ENCODE data around the gene AGTPBP1.
"Not testable (repeated sequence)": the region's sequence is repeated elsewhere in the genome, so short reads cannot be mapped to it uniquely, and the experiment has no call there.

AGTPBP1 gene

DNA sequence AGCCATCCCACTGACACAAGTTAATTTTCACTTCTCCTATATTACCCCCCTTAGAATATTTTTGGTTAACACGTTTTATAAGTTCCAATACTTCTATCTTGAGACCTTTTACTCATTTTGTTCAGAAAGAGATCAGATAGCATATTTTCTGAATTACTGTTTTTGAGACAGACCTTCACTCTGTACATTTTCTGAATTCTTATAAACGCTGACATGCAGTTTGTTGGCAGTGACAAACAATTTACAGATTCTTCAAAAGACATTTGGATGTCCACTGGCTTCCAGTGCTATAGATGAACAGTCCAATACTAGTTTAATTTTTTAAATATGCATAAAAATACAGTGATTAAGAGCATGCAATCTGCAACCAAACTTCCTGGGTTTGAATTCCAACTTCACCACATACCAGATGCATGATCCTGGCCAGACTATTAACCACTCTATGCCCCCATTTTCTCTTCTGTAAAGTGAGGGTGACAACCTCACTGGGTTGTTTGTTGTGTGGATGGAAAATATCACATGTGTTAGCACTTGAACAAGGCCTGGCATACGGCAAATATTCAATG is 142.1 kb downstream of the AGTPBP1 start:
- Histone ChIP-seq H3K36me3 (ENCODE audit: control insufficient read depth in 2 of 2, insufficient read depth in 2 of 2, low read length in 2 of 2) (peaks cover 0 to 6% of the 10 kb centered on the region in 2 donors), H3K4me1 (ENCODE audit: control insufficient read depth, insufficient read depth, low read length) (no peaks in the 10 kb centered on the region), H3K9ac (ENCODE audit: low read length in 2 of 2) (no peak overlapping the region), H3K9me3 (ENCODE audit: control insufficient read depth in 2 of 2, low read length in 2 of 2) (no peaks in the 10 kb centered on the region), H3K27me3 (ENCODE audit: control insufficient read depth in 1 of 2, insufficient read depth in 2 of 2, low read length in 2 of 2) (no peaks in the 10 kb centered on the region), H3K27ac (ENCODE audit: low read length) (no peak overlapping the region), H3K4me3 (ENCODE audit: low read length in 2 of 2) (no peak overlapping the region)

DNA sequence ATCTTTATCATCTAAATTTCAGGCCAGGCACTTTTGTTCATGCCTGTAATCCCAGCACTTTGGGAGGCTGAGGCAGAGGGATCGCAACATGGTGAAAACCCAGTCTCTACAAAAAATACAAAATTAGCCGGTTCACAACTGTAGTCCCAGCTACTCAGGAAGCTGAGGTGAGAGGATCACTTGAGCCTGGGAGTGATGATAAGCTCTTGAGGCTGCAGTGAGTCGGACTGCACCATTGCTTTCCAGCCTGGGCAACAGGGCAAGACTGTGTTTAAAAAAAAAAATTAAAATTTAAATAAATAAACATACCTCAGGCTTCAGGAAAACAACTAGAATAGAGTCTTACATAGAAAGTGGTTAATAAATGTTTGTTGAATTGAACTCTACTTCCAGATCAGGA is 147.4 kb downstream of the AGTPBP1 start:
- no peak overlapping the region for H3K27ac ChIP-seq (ENCODE audit: low read length)
- H3K4me1 ChIP-seq (ENCODE audit: control insufficient read depth, insufficient read depth, low read length): no peaks in the 10 kb centered on the region
- no peaks in the 10 kb centered on the region for H3K9me3 ChIP-seq (ENCODE audit: control insufficient read depth in 2 of 2, low read length in 2 of 2)
- no peaks in the 10 kb centered on the region for H3K36me3 ChIP-seq (ENCODE audit: control insufficient read depth in 2 of 2, insufficient read depth in 2 of 2, low read length in 2 of 2)
- H3K4me3 ChIP-seq (ENCODE audit: low read length in 2 of 2): no peak overlapping the region
- H3K9ac ChIP-seq (ENCODE audit: low read length in 2 of 2): no peak overlapping the region
- no peaks in the 10 kb centered on the region for H3K27me3 ChIP-seq (ENCODE audit: control insufficient read depth in 1 of 2, insufficient read depth in 2 of 2, low read length in 2 of 2)

GRCh38 chr9:85586684-85587083 is 155.1 kb downstream of the AGTPBP1 start:
- Histone ChIP-seq H3K27me3 (ENCODE audit: control insufficient read depth in 1 of 2, insufficient read depth in 2 of 2, low read length in 2 of 2) (no peaks in the 10 kb centered on the region), H3K4me3 (ENCODE audit: low read length in 2 of 2) (no peak overlapping the region), H3K27ac (ENCODE audit: low read length) (no peak overlapping the region), H3K9me3 (ENCODE audit: control insufficient read depth in 2 of 2, low read length in 2 of 2) (no peaks in the 10 kb centered on the region), H3K9ac (ENCODE audit: low read length in 2 of 2) (no peak overlapping the region), H3K36me3 (ENCODE audit: control insufficient read depth in 2 of 2, insufficient read depth in 2 of 2, low read length in 2 of 2) (no peaks in the 10 kb centered on the region), H3K4me1 (ENCODE audit: control insufficient read depth, insufficient read depth, low read length) (no peaks in the 10 kb centered on the region)

GRCh38 chr9:85577353-85577952 is 164.3 kb downstream of the AGTPBP1 start:
- H3K9ac ChIP-seq (ENCODE audit: low read length in 2 of 2): no peak overlapping the region
- H3K27me3 ChIP-seq (ENCODE audit: control insufficient read depth in 1 of 2, insufficient read depth in 2 of 2, low read length in 2 of 2): no peaks in the 10 kb centered on the region
- no peak overlapping the region for H3K27ac ChIP-seq (ENCODE audit: low read length)
- no peaks in the 10 kb centered on the region for H3K9me3 ChIP-seq (ENCODE audit: control insufficient read depth in 2 of 2, low read length in 2 of 2)
- H3K36me3 ChIP-seq (ENCODE audit: control insufficient read depth in 2 of 2, insufficient read depth in 2 of 2, low read length in 2 of 2): no peaks in the 10 kb centered on the region
- no peak overlapping the region for H3K4me3 ChIP-seq (ENCODE audit: low read length in 2 of 2)
- H3K4me1 ChIP-seq (ENCODE audit: control insufficient read depth, insufficient read depth, low read length): no peaks in the 10 kb centered on the region

DNA sequence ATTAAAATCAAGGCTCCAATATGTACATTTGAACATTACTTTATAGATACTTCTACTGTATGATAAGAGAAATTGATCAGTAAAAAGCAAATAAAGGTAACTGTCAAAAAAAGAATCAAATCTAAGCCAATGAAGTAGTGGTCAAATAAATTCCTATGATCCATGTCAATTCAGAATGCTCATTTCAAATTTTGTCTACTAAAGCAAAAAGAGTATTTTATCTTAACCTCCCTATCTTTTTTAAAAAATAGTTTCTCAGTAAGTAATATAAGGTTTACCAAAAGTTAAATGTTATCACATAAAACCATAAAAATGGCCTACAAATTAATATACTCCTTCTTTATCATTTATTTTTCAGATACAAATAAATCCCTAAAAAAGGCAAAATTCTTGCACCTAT is 165.9 kb downstream of the AGTPBP1 start:
- no peak overlapping the region for H3K4me3 ChIP-seq (ENCODE audit: low read length in 2 of 2)
- H3K27ac ChIP-seq (ENCODE audit: low read length): no peak overlapping the region
- no peaks in the 10 kb centered on the region for H3K27me3 ChIP-seq (ENCODE audit: control insufficient read depth in 1 of 2, insufficient read depth in 2 of 2, low read length in 2 of 2)
- H3K9ac ChIP-seq (ENCODE audit: low read length in 2 of 2): no peak overlapping the region
- no peaks in the 10 kb centered on the region for H3K9me3 ChIP-seq (ENCODE audit: control insufficient read depth in 2 of 2, low read length in 2 of 2)
- no peaks in the 10 kb centered on the region for H3K4me1 ChIP-seq (ENCODE audit: control insufficient read depth, insufficient read depth, low read length)
- no peaks in the 10 kb centered on the region for H3K36me3 ChIP-seq (ENCODE audit: control insufficient read depth in 2 of 2, insufficient read depth in 2 of 2, low read length in 2 of 2)

- not testable (repeated sequence) for H3K9ac ChIP-seq (ENCODE audit: low read length in 2 of 2); H3K4me1 ChIP-seq (ENCODE audit: control insufficient read depth, insufficient read depth, low read length); H3K9me3 ChIP-seq (ENCODE audit: control insufficient read depth in 2 of 2, low read length in 2 of 2); H3K36me3 ChIP-seq (ENCODE audit: control insufficient read depth in 2 of 2, insufficient read depth in 2 of 2, low read length in 2 of 2); H3K27ac ChIP-seq (ENCODE audit: low read length); H3K4me3 ChIP-seq (ENCODE audit: low read length in 2 of 2); H3K27me3 ChIP-seq (ENCODE audit: control insufficient read depth in 1 of 2, insufficient read depth in 2 of 2, low read length in 2 of 2)
Measured at GRCh38 chr9:85573546-85573945, 168.2 kb downstream of the AGTPBP1 start.

DNA sequence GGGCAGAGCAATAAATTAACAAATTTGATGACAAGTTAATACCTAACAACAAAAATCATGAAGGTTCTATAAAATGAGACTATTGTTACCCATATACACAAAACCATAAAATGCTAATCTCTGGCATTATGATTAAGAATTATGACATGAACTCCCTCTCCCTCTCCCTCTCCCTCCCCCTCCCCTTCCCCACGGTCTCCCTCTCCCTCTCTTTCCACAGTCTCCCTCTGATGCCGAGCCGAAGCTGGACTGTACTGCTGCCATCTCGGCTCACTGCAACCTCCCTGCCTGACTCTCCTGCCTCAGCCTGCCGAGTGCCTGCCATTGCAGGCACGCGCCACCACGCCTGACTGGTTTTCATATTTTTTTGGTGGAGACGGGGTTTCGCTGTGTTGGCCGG is 168.8 kb downstream of the AGTPBP1 start:
- not testable (repeated sequence) for H3K9me3 ChIP-seq (ENCODE audit: control insufficient read depth in 2 of 2, low read length in 2 of 2); H3K4me3 ChIP-seq (ENCODE audit: low read length in 2 of 2); H3K27ac ChIP-seq (ENCODE audit: low read length); H3K27me3 ChIP-seq (ENCODE audit: control insufficient read depth in 1 of 2, insufficient read depth in 2 of 2, low read length in 2 of 2); H3K36me3 ChIP-seq (ENCODE audit: control insufficient read depth in 2 of 2, insufficient read depth in 2 of 2, low read length in 2 of 2); H3K9ac ChIP-seq (ENCODE audit: low read length in 2 of 2); H3K4me1 ChIP-seq (ENCODE audit: control insufficient read depth, insufficient read depth, low read length)

GRCh38 chr9:85569988-85570387 is 171.8 kb downstream of the AGTPBP1 start:
- Histone ChIP-seq H3K27me3 (ENCODE audit: control insufficient read depth in 1 of 2, insufficient read depth in 2 of 2, low read length in 2 of 2) (no peaks in the 10 kb centered on the region), H3K9ac (ENCODE audit: low read length in 2 of 2) (no peak overlapping the region), H3K36me3 (ENCODE audit: control insufficient read depth in 2 of 2, insufficient read depth in 2 of 2, low read length in 2 of 2) (peaks cover 0 to 2% of the 10 kb centered on the region in 2 donors), H3K27ac (ENCODE audit: low read length) (no peak overlapping the region), H3K4me3 (ENCODE audit: low read length in 2 of 2) (no peak overlapping the region), H3K9me3 (ENCODE audit: control insufficient read depth in 2 of 2, low read length in 2 of 2) (no peaks in the 10 kb centered on the region), H3K4me1 (ENCODE audit: control insufficient read depth, insufficient read depth, low read length) (no peaks in the 10 kb centered on the region)

GRCh38 chr9:85559526-85559925 is 182.2 kb downstream of the AGTPBP1 start:
- Histone ChIP-seq H3K9me3 (ENCODE audit: control insufficient read depth in 2 of 2, low read length in 2 of 2) (no peaks in the 10 kb centered on the region), H3K4me3 (ENCODE audit: low read length in 2 of 2) (no peak overlapping the region), H3K27me3 (ENCODE audit: control insufficient read depth in 1 of 2, insufficient read depth in 2 of 2, low read length in 2 of 2) (no peaks in the 10 kb centered on the region), H3K9ac (ENCODE audit: low read length in 2 of 2) (no peak overlapping the region), H3K27ac (ENCODE audit: low read length) (no peak overlapping the region), H3K4me1 (ENCODE audit: control insufficient read depth, insufficient read depth, low read length) (no peaks in the 10 kb centered on the region), H3K36me3 (ENCODE audit: control insufficient read depth in 2 of 2, insufficient read depth in 2 of 2, low read length in 2 of 2) (peaks cover 0 to 3% of the 10 kb centered on the region in 2 donors)

DNA sequence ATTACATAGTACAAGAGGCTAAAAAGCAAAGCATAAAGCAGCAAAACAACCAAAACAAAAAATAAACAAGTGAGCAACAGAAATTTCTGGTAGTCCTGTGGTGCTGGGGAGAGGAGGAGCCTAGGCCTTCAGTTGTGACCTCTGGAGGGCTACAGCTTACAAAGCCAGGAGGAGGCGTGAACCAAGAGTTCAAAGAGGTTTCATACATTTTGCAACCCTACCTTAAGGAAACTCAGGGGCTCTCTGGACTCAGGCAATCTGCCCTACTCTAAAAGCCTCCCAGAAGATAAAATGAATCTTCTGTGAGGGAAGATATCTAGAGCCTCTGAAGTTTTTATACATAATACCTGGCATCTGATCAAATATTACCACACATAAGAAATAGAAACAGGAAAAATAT is 187.4 kb downstream of the AGTPBP1 start:
- no peak overlapping the region for H3K27ac ChIP-seq (ENCODE audit: low read length)
- no peaks in the 10 kb centered on the region for H3K9me3 ChIP-seq (ENCODE audit: control insufficient read depth in 2 of 2, low read length in 2 of 2)
- no peak overlapping the region for H3K4me3 ChIP-seq (ENCODE audit: low read length in 2 of 2)
- H3K4me1 ChIP-seq (ENCODE audit: control insufficient read depth, insufficient read depth, low read length): no peaks in the 10 kb centered on the region
- no peaks in the 10 kb centered on the region for H3K27me3 ChIP-seq (ENCODE audit: control insufficient read depth in 1 of 2, insufficient read depth in 2 of 2, low read length in 2 of 2)
- H3K9ac ChIP-seq (ENCODE audit: low read length in 2 of 2): no peak overlapping the region
- no peaks in the 10 kb centered on the region for H3K36me3 ChIP-seq (ENCODE audit: control insufficient read depth in 2 of 2, insufficient read depth in 2 of 2, low read length in 2 of 2)

- Histone ChIP-seq H3K36me3 (ENCODE audit: control insufficient read depth in 2 of 2, insufficient read depth in 2 of 2, low read length in 2 of 2) (no peaks in the 10 kb centered on the region), H3K9me3 (ENCODE audit: control insufficient read depth in 2 of 2, low read length in 2 of 2) (no peaks in the 10 kb centered on the region), H3K4me3 (ENCODE audit: low read length in 2 of 2) (no peak overlapping the region), H3K4me1 (ENCODE audit: control insufficient read depth, insufficient read depth, low read length) (no peaks in the 10 kb centered on the region), H3K9ac (ENCODE audit: low read length in 2 of 2) (no peak overlapping the region), H3K27me3 (ENCODE audit: control insufficient read depth in 1 of 2, insufficient read depth in 2 of 2, low read length in 2 of 2) (no peaks in the 10 kb centered on the region), H3K27ac (ENCODE audit: low read length) (no peak overlapping the region)
Measured at GRCh38 chr9:85553475-85553874, 188.3 kb downstream of the AGTPBP1 start.
